HepG2 (cell line): ENCODE data around the gene MEA1. TPM values are rescaled to one million over a fixed set of nuclear protein-coding genes. Genes with fewer than 3 reads are reported as not detected.

ENCODE experiments used
- CBX2 ChIP-seq, 2 experiments: fragments of 200-600 bp in 1 of 2; sonication (generic); formaldehyde crosslinking in 1 of 2; IDR thresholded peaks; 2 replicates each; pipeline versions ENCODE4 v1.7.0 to v1.8.1; 2018 to 2022; ENCODE audit warnings: low read depth in 2 of 2, low read length in 1 of 2, mild to moderate bottlenecking in 1 of 2, missing genetic modification reagents in 1 of 2
- FIP1L1 ChIP-seq: fragments of 200-400 bp; formaldehyde crosslinking; IDR thresholded peaks from 2 replicates; pipeline ENCODE4 v1.6.1; 2018; ENCODE audit warnings: low read depth, mild to moderate bottlenecking, low read length, moderate library complexity, borderline replicate concordance; ENCODE audit not compliant: insufficient read depth
- GLI4 ChIP-seq: sonication (generic); formaldehyde crosslinking; IDR thresholded peaks from 2 replicates; pipeline ENCODE4 v1.5.1; 2020; ENCODE audit warnings: missing genetic modification reagents, mild to moderate bottlenecking, moderate library complexity, borderline replicate concordance
- JDP2 ChIP-seq: sonication (generic); formaldehyde crosslinking; IDR thresholded peaks from 2 replicates; pipeline ENCODE4 v1.8.1; 2022; ENCODE audit warnings: missing genetic modification reagents, borderline replicate concordance
- NFATC3 ChIP-seq: sonication (generic); formaldehyde crosslinking; IDR thresholded peaks from 2 replicates; pipeline ENCODE4 v1.5.1; 2020; ENCODE audit warnings: mild to moderate bottlenecking, missing genetic modification reagents
- RCOR2 ChIP-seq: IDR thresholded peaks from 2 replicates; pipeline ENCODE4 v1.6.1; 2016; ENCODE audit warnings: missing biosample characterization, missing genetic modification reagents
- ZBTB21 ChIP-seq: sonication (generic); formaldehyde crosslinking; IDR thresholded peaks from 2 replicates; pipeline ENCODE4 v1.4.0; 2020; ENCODE audit warnings: missing genetic modification reagents
- ZNF275 ChIP-seq: sonication (generic); formaldehyde crosslinking; IDR thresholded peaks from 2 replicates; pipeline ENCODE4 v1.8.0; 2022; ENCODE audit warnings: missing genetic modification reagents, mild to moderate bottlenecking, inconsistent platforms, borderline replicate concordance
- ZNF343 ChIP-seq: sonication (generic); formaldehyde crosslinking; IDR thresholded peaks from 2 replicates; pipeline ENCODE4 v1.4.0; 2020; ENCODE audit warnings: mild to moderate bottlenecking, missing genetic modification reagents
- ZNF615 ChIP-seq: sonication (generic); formaldehyde crosslinking; IDR thresholded peaks from 2 replicates; pipeline ENCODE4 v1.5.0; 2020; ENCODE audit warnings: mild to moderate bottlenecking, missing genetic modification reagents, borderline replicate concordance
- ZNF878 ChIP-seq: sonication (generic); formaldehyde crosslinking; IDR thresholded peaks from 2 replicates; pipeline ENCODE4 v1.8.1; 2023; ENCODE audit warnings: mild to moderate bottlenecking, missing genetic modification reagents, moderate library complexity
- polyA plus RNA-seq, 8 experiments: library from polyadenylated mRNA; depleted of rRNA in 3 of 8; stranded (reverse) in 7 of 8; unstranded in 1 of 8; fragments of >200 nt; fragmentation: Illumina TruSeq in 4 of 8; extraction: Trizol in 4 of 8; gene quantifications; 2 replicates each; pipeline versions ENCODE4 v1.2.1 to v1.2.3, GENCODE V29; 2011 to 2016; ENCODE audit warnings: low read depth in 4 of 8, missing spikeins in 1 of 8, mixed read lengths in 1 of 8; ENCODE audit not compliant: insufficient read depth in 1 of 8
- total RNA-seq, 5 experiments: library from RNA; depleted of rRNA; stranded (reverse); fragments of >200 nt; fragmentation: Illumina TruSeq; extraction: Trizol; gene quantifications; 2 replicates each; pipeline ENCODE4 v1.2.3, GENCODE V29; 2016; ENCODE audit warnings: low read depth in 1 of 5
- TF ChIP-seq, protein P1 (sequence below): sonication (generic); formaldehyde crosslinking; IDR thresholded peaks from 2 replicates; pipeline ENCODE4 v1.5.0; 2020; ENCODE audit warnings: mild to moderate bottlenecking, missing genetic modification reagents
- TF ChIP-seq, protein P2 (sequence below): conservative IDR thresholded peaks from 2 replicates; pipeline ENCODE4 v1.6.1; 2018; ENCODE audit warnings: missing genetic modification reagents
- TF ChIP-seq, protein P3 (sequence below): sonication (generic); formaldehyde crosslinking; IDR thresholded peaks from 2 replicates; pipeline ENCODE4 v1.4.0; 2020; ENCODE audit warnings: missing genetic modification reagents, borderline replicate concordance

The MEA1 gene
- total and polyA plus RNA-seq, 2 of the 13 experiments (the other 11 are each of a cell fraction or from before 2014, with no cell fraction given) = 75.6 to 86.2 TPM

GRCh38 chr6:42967228-42967627 lies 46.5 kb downstream of the MEA1 start (continued):
- no peak for TF ChIP-seq CBX2 (IDR thresholded peaks at IDR 0.05; ENCODE audit: low read depth, low read length)
- TF ChIP-seq CBX2 (CRISPR knock-in tag; IDR thresholded peaks at IDR 0.05; ENCODE audit: low read depth) = no peak
- TF ChIP-seq NFATC3 (CRISPR knock-in tag) = no peak
- TF ChIP-seq, protein P1, sequence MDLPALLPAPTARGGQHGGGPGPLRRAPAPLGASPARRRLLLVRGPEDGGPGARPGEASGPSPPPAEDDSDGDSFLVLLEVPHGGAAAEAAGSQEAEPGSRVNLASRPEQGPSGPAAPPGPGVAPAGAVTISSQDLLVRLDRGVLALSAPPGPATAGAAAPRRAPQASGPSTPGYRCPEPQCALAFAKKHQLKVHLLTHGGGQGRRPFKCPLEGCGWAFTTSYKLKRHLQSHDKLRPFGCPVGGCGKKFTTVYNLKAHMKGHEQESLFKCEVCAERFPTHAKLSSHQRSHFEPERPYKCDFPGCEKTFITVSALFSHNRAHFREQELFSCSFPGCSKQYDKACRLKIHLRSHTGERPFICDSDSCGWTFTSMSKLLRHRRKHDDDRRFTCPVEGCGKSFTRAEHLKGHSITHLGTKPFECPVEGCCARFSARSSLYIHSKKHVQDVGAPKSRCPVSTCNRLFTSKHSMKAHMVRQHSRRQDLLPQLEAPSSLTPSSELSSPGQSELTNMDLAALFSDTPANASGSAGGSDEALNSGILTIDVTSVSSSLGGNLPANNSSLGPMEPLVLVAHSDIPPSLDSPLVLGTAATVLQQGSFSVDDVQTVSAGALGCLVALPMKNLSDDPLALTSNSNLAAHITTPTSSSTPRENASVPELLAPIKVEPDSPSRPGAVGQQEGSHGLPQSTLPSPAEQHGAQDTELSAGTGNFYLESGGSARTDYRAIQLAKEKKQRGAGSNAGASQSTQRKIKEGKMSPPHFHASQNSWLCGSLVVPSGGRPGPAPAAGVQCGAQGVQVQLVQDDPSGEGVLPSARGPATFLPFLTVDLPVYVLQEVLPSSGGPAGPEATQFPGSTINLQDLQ (CRISPR knock-in tag) = no peak
- no peak for TF ChIP-seq JDP2 (CRISPR knock-in tag)
- TF ChIP-seq, protein P2, sequence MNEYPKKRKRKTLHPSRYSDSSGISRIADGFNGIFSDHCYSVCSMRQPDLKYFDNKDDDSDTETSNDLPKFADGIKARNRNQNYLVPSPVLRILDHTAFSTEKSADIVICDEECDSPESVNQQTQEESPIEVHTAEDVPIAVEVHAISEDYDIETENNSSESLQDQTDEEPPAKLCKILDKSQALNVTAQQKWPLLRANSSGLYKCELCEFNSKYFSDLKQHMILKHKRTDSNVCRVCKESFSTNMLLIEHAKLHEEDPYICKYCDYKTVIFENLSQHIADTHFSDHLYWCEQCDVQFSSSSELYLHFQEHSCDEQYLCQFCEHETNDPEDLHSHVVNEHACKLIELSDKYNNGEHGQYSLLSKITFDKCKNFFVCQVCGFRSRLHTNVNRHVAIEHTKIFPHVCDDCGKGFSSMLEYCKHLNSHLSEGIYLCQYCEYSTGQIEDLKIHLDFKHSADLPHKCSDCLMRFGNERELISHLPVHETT (CRISPR knock-in tag) = no peak
- no peak for TF ChIP-seq ZNF343
- TF ChIP-seq, protein P3, sequence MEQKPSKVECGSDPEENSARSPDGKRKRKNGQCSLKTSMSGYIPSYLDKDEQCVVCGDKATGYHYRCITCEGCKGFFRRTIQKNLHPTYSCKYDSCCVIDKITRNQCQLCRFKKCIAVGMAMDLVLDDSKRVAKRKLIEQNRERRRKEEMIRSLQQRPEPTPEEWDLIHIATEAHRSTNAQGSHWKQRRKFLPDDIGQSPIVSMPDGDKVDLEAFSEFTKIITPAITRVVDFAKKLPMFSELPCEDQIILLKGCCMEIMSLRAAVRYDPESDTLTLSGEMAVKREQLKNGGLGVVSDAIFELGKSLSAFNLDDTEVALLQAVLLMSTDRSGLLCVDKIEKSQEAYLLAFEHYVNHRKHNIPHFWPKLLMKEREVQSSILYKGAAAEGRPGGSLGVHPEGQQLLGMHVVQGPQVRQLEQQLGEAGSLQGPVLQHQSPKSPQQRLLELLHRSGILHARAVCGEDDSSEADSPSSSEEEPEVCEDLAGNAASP (CRISPR knock-in tag) = no peak
- no peak for TF ChIP-seq ZBTB21 (CRISPR knock-in tag)
- no peak for TF ChIP-seq ZNF878 (CRISPR knock-in tag)
- TF ChIP-seq GLI4 = no peak
- TF ChIP-seq ZNF615 (CRISPR knock-in tag) = no peak
- no peak for TF ChIP-seq FIP1L1
- no peak for TF ChIP-seq ZNF275 (CRISPR knock-in tag)
- TF ChIP-seq RCOR2 = no peak
- TF ChIP-seq, all 625 proteins: peak for 0
